Stimulated activated CD4-positive, alpha-beta T cell treated with anti-CD3 and anti-CD28 coated beads, TNF-alpha, amount 100 ng/mL, for 4 hours (primary cell): ENCODE measurements around the gene SPATC1L.
"Not testable (repeated sequence)": the region's sequence is repeated elsewhere in the genome, so short reads cannot be mapped to it uniquely, and the experiment has no call there.

Experiments
- DNase-seq, 3 experiments: peaks; one replicate each; pipeline ENCODE4 v3.0.0-alpha.2; 2020; ENCODE audit warnings: low read depth in 3 of 3

SPATC1L gene

GRCh38 chr21:46151261-46151988, 32.8 kb downstream of the SPATC1L start:
- DNase-seq = no peak

GRCh38 chr21:46150491-46151121, 33.7 kb downstream of the SPATC1L start:
- DNase-seq = no peak

GRCh38 chr21:46150073-46150472, 34.2 kb downstream of the SPATC1L start:
- no peak for DNase-seq

GRCh38 chr21:46149205-46149901, 34.9 kb downstream of the SPATC1L start:
- DNase-seq = no peak

- no peak for DNase-seq
Observed at GRCh38 chr21:46148106-46148505, 36.2 kb downstream of the SPATC1L start.

GRCh38 chr21:46147429-46147828, 36.8 kb downstream of the SPATC1L start:
- DNase-seq = peak in 2 of 3 experiments; percentile 9 to 16

GRCh38 chr21:46146856-46147255, 37.4 kb downstream of the SPATC1L start:
- no peak for DNase-seq

- DNase-seq = no peak
Observed at GRCh38 chr21:46145840-46146691, 38.2 kb downstream of the SPATC1L start.

GRCh38 chr21:46145159-46145839, 39.0 kb downstream of the SPATC1L start:
- DNase-seq = no peak

GRCh38 chr21:46144464-46145070, 39.7 kb downstream of the SPATC1L start:
- DNase-seq = no peak

- no peak for DNase-seq
Observed at GRCh38 chr21:46142582-46143473, 41.4 kb downstream of the SPATC1L start.

- no peak for DNase-seq
Observed at GRCh38 chr21:46141767-46142581, 42.3 kb downstream of the SPATC1L start.

GRCh38 chr21:46140352-46141003, 43.8 kb downstream of the SPATC1L start:
- not testable (repeated sequence) for DNase-seq

GRCh38 chr21:46139686-46140085, 44.6 kb downstream of the SPATC1L start:
- DNase-seq = no peak

GRCh38 chr21:46138383-46138970, 45.8 kb downstream of the SPATC1L start:
- DNase-seq = no peak

GRCh38 chr21:46137908-46138307, 46.4 kb downstream of the SPATC1L start:
- DNase-seq = no peak

- DNase-seq = no peak
Observed at GRCh38 chr21:46136739-46137349, 47.4 kb downstream of the SPATC1L start.
